GM23338 (cell line): ENCODE measurements around the gene ADORA1. TPM values are rescaled to one million over a fixed set of nuclear protein-coding genes. Genes with fewer than 3 reads are reported as not detected.

ENCODE experiments used
- ATAC-seq: fragments of 200-7000 bp; cut with Tn5 transposase; 3 replicates; pipeline ENCODE4 v1.9.1; 2020
- DNase-seq: peaks from one replicate; pipeline ENCODE4 v3.0.0-alpha.2; 2015; ENCODE audit warnings: low spot score
- H2AFZ ChIP-seq: fragments of 200-600 bp; sonication (generic); 2 replicates; pipeline ENCODE4 v1.8.0; 2016; ENCODE audit warnings: antibody characterized with exemption, mild to moderate bottlenecking, moderate library complexity
- H3F3A ChIP-seq: fragments of 200-600 bp; sonication (generic); replicated peaks from 2 replicates; pipeline ENCODE4 v1.8.0; 2017; ENCODE audit warnings: antibody characterized with exemption, mixed run types, low read depth
- H3K27ac ChIP-seq: fragments of 200-600 bp; sonication (generic); 2 replicates; pipeline ENCODE4 v1.6.1; 2016; ENCODE audit warnings: low read depth
- H3K27me3 ChIP-seq: fragments of 200-600 bp; sonication (generic); 2 replicates; pipeline ENCODE4 v1.8.0; 2016; ENCODE audit warnings: mild to moderate bottlenecking, mixed run types, moderate library complexity; ENCODE audit not compliant: insufficient read depth
- H3K36me3 ChIP-seq: fragments of 200-600 bp; sonication (generic); 2 replicates; pipeline ENCODE4 v1.8.0; 2016; ENCODE audit warnings: mild to moderate bottlenecking; ENCODE audit not compliant: insufficient read depth
- H3K4me1 ChIP-seq: fragments of 200-600 bp; sonication (generic); 2 replicates; pipeline ENCODE4 v1.8.0; 2016; ENCODE audit warnings: mild to moderate bottlenecking, moderate library complexity; ENCODE audit not compliant: insufficient read depth
- H3K4me2 ChIP-seq: fragments of 200-600 bp; sonication (generic); 2 replicates; pipeline ENCODE4 v1.7.1; 2017; ENCODE audit warnings: mixed run types
- H3K4me3 ChIP-seq: fragments of 200-600 bp; sonication (generic); 2 replicates; pipeline ENCODE4 v1.6.1; 2016; ENCODE audit warnings: mixed run types
- H3K79me2 ChIP-seq: fragments of 200-600 bp; sonication (generic); replicated peaks from 2 replicates; pipeline ENCODE4 v1.8.0; 2017; ENCODE audit warnings: mild to moderate bottlenecking; ENCODE audit not compliant: insufficient read depth
- H3K9me2 ChIP-seq: fragments of 200-600 bp; sonication (generic); 2 replicates; pipeline ENCODE4 v1.8.0; 2017; ENCODE audit not compliant: insufficient read depth
- H4K20me1 ChIP-seq: fragments of 200-600 bp; sonication (generic); replicated peaks from 2 replicates; pipeline ENCODE4 v1.8.0; 2017; ENCODE audit warnings: mild to moderate bottlenecking; ENCODE audit not compliant: insufficient read depth
- H3K27ac Mint-ChIP-seq: 2 replicates; pipeline ENCODE4 v1.8.0; 2020; ENCODE audit warnings: inconsistent platforms, mild to moderate bottlenecking, moderate library complexity, mixed read lengths
- H3K27me3 Mint-ChIP-seq: 3 replicates; pipeline ENCODE4 v1.8.0; 2022; ENCODE audit warnings: low read depth, mild to moderate bottlenecking, moderate library complexity, mixed read lengths, inconsistent platforms; ENCODE audit not compliant: insufficient read depth, poor library complexity
- H3K36me3 Mint-ChIP-seq: 3 replicates; pipeline ENCODE4 v1.8.0; 2021; ENCODE audit warnings: low read depth, mild to moderate bottlenecking, inconsistent platforms, moderate library complexity, mixed read lengths
- H3K4me1 Mint-ChIP-seq: 3 replicates; pipeline ENCODE4 v1.8.0; 2020; ENCODE audit warnings: mild to moderate bottlenecking, inconsistent platforms, mixed read lengths
- H3K4me3 Mint-ChIP-seq: 3 replicates; pipeline ENCODE4 v1.8.0; 2021; ENCODE audit warnings: moderate library complexity, mild to moderate bottlenecking, inconsistent platforms, mixed read lengths
- H3K9me3 Mint-ChIP-seq: 3 replicates; pipeline ENCODE4 v1.8.0; 2020; ENCODE audit warnings: moderate library complexity, mild to moderate bottlenecking, inconsistent platforms, mixed read lengths
- CREB1 ChIP-seq: fragments of 250-450 bp; sonication (Bioruptor Pico); IDR thresholded peaks from 2 replicates; pipeline ENCODE4 v1.5.0; 2020; ENCODE audit warnings: low read depth, mild to moderate bottlenecking, moderate library complexity
- EZH2 ChIP-seq: fragments of 200-600 bp; sonication (generic); IDR thresholded peaks from one replicate; pipeline ENCODE4 v1.8.0; 2017; ENCODE audit warnings: antibody characterized with exemption, mild to moderate bottlenecking, low read depth; ENCODE audit not compliant: unreplicated experiment
- EZH2phosphoT487 ChIP-seq: fragments of 200-600 bp; sonication (generic); IDR thresholded peaks from one replicate; pipeline ENCODE4 v1.8.1; 2018; ENCODE audit warnings: antibody characterized with exemption; ENCODE audit not compliant: unreplicated experiment
- JUNB ChIP-seq: IDR thresholded peaks from one replicate; pipeline ENCODE4 v1.6.1; 2016; ENCODE audit warnings: antibody characterized with exemption; ENCODE audit not compliant: unreplicated experiment
- NANOG ChIP-seq: IDR thresholded peaks from 2 replicates; pipeline ENCODE4 v1.6.1; 2016; ENCODE audit warnings: antibody characterized with exemption, borderline replicate concordance
- POLR2AphosphoS5 ChIP-seq: IDR thresholded peaks from 2 replicates; pipeline ENCODE4 v1.6.1; 2016; ENCODE audit warnings: antibody characterized with exemption, low read depth
- STAT1 ChIP-seq: IDR thresholded peaks from one replicate; pipeline ENCODE4 v1.6.1; 2016; ENCODE audit warnings: antibody characterized with exemption; ENCODE audit not compliant: unreplicated experiment
- ZNF114 ChIP-seq: fragments of 250-450 bp; sonication (Bioruptor Pico); IDR thresholded peaks from 2 replicates; pipeline ENCODE4 v1.5.0; 2020; ENCODE audit warnings: mild to moderate bottlenecking, moderate library complexity
- ZNF331 ChIP-seq: fragments of 250-450 bp; sonication (Bioruptor Pico); IDR thresholded peaks from 2 replicates; pipeline ENCODE4 v1.5.0; 2020; ENCODE audit warnings: low read depth, mild to moderate bottlenecking, moderate library complexity
- polyA plus RNA-seq: library from polyadenylated mRNA; unstranded; fragments of >200 nt; fragmentation: Nextera tagmentation; extraction: Ambion mirVana; gene quantifications from 2 replicates; pipeline ENCODE4 v1.2.1, GENCODE V29; 2016
- total RNA-seq: library from RNA; depleted of rRNA; stranded (reverse); fragments of >200 nt; shearing (Covaris generic); gene quantifications from 2 replicates; pipeline ENCODE4 v1.2.3, GENCODE V29; 2014
- TF ChIP-seq, protein P1 (sequence below): IDR thresholded peaks from one replicate; pipeline ENCODE4 v1.6.1; 2018; ENCODE audit warnings: antibody characterized with exemption; ENCODE audit not compliant: unreplicated experiment
- TF ChIP-seq, protein P2 (sequence below): fragments of 250-450 bp; sonication (Bioruptor Pico); IDR thresholded peaks from 2 replicates; pipeline ENCODE4 v1.5.0; 2020; ENCODE audit warnings: mild to moderate bottlenecking, moderate library complexity
- TF ChIP-seq, protein P3 (sequence below), 2 experiments: fragments of 200-600 bp in 1 of 2; sonication (generic) in 1 of 2; conservative IDR thresholded peaks; 2 replicates each; pipeline versions ENCODE4 v1.5.1 to v1.6.1; 2016 to 2017; ENCODE audit warnings: antibody characterized with exemption in 2 of 2, low read depth in 2 of 2, mild to moderate bottlenecking in 2 of 2, moderate library complexity in 1 of 2
- TF ChIP-seq, protein P4 (sequence below): IDR thresholded peaks from 2 replicates; pipeline ENCODE4 v1.6.1; 2016; ENCODE audit warnings: antibody characterized with exemption

The ADORA1 gene
- total and polyA plus RNA-seq, 2 experiments from 2014 or later, result 0.63 to 1.8 TPM

DNA sequence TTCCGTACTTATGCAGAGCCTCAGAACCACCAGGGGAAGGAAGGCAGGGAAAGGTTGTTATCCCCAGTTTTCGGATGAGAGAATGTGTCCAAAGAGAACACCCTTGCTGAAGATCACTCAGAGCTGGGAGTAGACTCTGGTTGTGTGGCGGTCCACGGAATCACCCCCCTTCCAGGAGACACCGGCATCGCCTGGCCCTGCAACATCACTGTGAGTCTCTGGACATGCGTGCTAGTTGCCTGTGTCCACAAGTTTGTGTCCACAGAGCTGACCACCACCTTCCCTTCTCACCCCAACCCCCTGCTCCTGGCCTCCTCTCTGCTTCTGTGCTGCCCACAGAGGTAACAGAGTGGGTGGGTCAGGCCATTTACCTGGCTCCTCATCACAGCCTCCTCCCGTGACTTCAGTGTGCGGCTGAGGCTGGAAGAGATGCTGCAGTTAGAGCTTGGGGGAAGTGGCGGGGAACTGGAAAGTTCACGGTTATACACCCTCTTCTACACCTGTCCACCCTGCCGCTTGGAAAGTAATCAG lies 40.8 kb downstream of the ADORA1 start:
- Histone ChIP-seq H3K27me3 (no peaks in the 10 kb centered on the region), H3K36me3 (no peaks in the 10 kb centered on the region), H3K27ac (no peak overlapping the region), H3K4me1 (no peaks in the 10 kb centered on the region; the same call in 1 of the 2 replicates), H3K4me2 (no peak overlapping the region), H3K9me2 (no peaks in the 10 kb centered on the region), H3K79me2 (no peaks in the 10 kb centered on the region), H4K20me1 (no peaks in the 10 kb centered on the region), H3K4me3 (no peak overlapping the region), H3F3A (no peaks in the 10 kb centered on the region), H2AFZ (no peak overlapping the region)
- TF ChIP-seq, protein P1, sequence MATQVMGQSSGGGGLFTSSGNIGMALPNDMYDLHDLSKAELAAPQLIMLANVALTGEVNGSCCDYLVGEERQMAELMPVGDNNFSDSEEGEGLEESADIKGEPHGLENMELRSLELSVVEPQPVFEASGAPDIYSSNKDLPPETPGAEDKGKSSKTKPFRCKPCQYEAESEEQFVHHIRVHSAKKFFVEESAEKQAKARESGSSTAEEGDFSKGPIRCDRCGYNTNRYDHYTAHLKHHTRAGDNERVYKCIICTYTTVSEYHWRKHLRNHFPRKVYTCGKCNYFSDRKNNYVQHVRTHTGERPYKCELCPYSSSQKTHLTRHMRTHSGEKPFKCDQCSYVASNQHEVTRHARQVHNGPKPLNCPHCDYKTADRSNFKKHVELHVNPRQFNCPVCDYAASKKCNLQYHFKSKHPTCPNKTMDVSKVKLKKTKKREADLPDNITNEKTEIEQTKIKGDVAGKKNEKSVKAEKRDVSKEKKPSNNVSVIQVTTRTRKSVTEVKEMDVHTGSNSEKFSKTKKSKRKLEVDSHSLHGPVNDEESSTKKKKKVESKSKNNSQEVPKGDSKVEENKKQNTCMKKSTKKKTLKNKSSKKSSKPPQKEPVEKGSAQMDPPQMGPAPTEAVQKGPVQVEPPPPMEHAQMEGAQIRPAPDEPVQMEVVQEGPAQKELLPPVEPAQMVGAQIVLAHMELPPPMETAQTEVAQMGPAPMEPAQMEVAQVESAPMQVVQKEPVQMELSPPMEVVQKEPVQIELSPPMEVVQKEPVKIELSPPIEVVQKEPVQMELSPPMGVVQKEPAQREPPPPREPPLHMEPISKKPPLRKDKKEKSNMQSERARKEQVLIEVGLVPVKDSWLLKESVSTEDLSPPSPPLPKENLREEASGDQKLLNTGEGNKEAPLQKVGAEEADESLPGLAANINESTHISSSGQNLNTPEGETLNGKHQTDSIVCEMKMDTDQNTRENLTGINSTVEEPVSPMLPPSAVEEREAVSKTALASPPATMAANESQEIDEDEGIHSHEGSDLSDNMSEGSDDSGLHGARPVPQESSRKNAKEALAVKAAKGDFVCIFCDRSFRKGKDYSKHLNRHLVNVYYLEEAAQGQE, result no peak
- TF ChIP-seq STAT1 (no peak), CREB1 (CRISPR knock-in tag) (no peak), EZH2phosphoT487 (no peak), ZNF114 (CRISPR knock-in tag) (no peak), ZNF331 (CRISPR knock-in tag) (no peak), EZH2 (no peak), POLR2AphosphoS5 (no peak), JUNB (no peak), NANOG (no peak)
- TF ChIP-seq, protein P2, sequence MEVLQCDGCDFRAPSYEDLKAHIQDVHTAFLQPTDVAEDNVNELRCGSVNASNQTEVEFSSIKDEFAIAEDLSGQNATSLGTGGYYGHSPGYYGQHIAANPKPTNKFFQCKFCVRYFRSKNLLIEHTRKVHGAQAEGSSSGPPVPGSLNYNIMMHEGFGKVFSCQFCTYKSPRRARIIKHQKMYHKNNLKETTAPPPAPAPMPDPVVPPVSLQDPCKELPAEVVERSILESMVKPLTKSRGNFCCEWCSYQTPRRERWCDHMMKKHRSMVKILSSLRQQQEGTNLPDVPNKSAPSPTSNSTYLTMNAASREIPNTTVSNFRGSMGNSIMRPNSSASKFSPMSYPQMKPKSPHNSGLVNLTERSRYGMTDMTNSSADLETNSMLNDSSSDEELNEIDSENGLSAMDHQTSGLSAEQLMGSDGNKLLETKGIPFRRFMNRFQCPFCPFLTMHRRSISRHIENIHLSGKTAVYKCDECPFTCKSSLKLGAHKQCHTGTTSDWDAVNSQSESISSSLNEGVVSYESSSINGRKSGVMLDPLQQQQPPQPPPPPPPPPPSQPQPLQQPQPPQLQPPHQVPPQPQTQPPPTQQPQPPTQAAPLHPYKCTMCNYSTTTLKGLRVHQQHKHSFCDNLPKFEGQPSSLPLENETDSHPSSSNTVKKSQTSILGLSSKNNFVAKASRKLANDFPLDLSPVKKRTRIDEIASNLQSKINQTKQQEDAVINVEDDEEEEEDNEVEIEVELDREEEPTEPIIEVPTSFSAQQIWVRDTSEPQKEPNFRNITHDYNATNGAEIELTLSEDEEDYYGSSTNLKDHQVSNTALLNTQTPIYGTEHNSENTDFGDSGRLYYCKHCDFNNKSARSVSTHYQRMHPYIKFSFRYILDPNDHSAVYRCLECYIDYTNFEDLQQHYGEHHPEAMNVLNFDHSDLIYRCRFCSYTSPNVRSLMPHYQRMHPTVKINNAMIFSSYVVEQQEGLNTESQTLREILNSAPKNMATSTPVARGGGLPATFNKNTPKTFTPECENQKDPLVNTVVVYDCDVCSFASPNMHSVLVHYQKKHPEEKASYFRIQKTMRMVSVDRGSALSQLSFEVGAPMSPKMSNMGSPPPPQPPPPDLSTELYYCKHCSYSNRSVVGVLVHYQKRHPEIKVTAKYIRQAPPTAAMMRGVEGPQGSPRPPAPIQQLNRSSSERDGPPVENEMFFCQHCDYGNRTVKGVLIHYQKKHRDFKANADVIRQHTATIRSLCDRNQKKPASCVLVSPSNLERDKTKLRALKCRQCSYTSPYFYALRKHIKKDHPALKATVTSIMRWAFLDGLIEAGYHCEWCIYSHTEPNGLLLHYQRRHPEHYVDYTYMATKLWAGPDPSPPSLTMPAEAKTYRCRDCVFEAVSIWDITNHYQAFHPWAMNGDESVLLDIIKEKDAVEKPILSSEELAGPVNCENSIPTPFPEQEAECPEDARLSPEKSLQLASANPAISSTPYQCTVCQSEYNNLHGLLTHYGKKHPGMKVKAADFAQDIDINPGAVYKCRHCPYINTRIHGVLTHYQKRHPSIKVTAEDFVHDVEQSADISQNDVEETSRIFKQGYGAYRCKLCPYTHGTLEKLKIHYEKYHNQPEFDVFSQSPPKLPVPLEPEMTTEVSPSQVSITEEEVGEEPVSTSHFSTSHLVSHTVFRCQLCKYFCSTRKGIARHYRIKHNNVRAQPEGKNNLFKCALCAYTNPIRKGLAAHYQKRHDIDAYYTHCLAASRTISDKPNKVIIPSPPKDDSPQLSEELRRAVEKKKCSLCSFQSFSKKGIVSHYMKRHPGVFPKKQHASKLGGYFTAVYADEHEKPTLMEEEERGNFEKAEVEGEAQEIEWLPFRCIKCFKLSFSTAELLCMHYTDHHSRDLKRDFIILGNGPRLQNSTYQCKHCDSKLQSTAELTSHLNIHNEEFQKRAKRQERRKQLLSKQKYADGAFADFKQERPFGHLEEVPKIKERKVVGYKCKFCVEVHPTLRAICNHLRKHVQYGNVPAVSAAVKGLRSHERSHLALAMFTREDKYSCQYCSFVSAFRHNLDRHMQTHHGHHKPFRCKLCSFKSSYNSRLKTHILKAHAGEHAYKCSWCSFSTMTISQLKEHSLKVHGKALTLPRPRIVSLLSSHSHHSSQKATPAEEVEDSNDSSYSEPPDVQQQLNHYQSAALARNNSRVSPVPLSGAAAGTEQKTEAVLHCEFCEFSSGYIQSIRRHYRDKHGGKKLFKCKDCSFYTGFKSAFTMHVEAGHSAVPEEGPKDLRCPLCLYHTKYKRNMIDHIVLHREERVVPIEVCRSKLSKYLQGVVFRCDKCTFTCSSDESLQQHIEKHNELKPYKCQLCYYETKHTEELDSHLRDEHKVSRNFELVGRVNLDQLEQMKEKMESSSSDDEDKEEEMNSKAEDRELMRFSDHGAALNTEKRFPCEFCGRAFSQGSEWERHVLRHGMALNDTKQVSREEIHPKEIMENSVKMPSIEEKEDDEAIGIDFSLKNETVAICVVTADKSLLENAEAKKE (CRISPR knock-in tag), result no peak
- TF ChIP-seq, protein P3, sequence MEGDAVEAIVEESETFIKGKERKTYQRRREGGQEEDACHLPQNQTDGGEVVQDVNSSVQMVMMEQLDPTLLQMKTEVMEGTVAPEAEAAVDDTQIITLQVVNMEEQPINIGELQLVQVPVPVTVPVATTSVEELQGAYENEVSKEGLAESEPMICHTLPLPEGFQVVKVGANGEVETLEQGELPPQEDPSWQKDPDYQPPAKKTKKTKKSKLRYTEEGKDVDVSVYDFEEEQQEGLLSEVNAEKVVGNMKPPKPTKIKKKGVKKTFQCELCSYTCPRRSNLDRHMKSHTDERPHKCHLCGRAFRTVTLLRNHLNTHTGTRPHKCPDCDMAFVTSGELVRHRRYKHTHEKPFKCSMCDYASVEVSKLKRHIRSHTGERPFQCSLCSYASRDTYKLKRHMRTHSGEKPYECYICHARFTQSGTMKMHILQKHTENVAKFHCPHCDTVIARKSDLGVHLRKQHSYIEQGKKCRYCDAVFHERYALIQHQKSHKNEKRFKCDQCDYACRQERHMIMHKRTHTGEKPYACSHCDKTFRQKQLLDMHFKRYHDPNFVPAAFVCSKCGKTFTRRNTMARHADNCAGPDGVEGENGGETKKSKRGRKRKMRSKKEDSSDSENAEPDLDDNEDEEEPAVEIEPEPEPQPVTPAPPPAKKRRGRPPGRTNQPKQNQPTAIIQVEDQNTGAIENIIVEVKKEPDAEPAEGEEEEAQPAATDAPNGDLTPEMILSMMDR (conservative IDR thresholded peaks at IDR 0.05; ENCODE audit: low read depth in 2 of 2), result no peak
- TF ChIP-seq, protein P4, sequence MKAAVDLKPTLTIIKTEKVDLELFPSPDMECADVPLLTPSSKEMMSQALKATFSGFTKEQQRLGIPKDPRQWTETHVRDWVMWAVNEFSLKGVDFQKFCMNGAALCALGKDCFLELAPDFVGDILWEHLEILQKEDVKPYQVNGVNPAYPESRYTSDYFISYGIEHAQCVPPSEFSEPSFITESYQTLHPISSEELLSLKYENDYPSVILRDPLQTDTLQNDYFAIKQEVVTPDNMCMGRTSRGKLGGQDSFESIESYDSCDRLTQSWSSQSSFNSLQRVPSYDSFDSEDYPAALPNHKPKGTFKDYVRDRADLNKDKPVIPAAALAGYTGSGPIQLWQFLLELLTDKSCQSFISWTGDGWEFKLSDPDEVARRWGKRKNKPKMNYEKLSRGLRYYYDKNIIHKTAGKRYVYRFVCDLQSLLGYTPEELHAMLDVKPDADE, result no peak
- Mint-ChIP-seq H3K9me3 (no peaks in the 10 kb centered on the region), H3K4me3 (no peak overlapping the region), H3K4me1 (peaks cover 2% of the 10 kb centered on the region; the same call in 1 of the 3 replicates), H3K27me3 (peaks cover 10% of the 10 kb centered on the region), H3K36me3 (no peaks in the 10 kb centered on the region; the same call in 2 of the 3 replicates), H3K27ac (no peak overlapping the region)
- no peak for ATAC-seq
- no peak for DNase-seq
